NCI-H526 treated with DMSO at 0.1 percent for 48 hours (cell line): ENCODE measurements around the gene PSMG2.
A peak's percentile ranks its signal among the peaks of the same experiment; 100 is the strongest.
"Not testable (repeated sequence)": the region's sequence is repeated elsewhere in the genome, so short reads cannot be mapped to it uniquely, and the experiment has no call there.

Experiments used
- DNase-seq: peaks from one replicate; lab custom pipeline; 2025; lab: John Stamatoyannopoulos, UW

PSMG2 gene

DNA sequence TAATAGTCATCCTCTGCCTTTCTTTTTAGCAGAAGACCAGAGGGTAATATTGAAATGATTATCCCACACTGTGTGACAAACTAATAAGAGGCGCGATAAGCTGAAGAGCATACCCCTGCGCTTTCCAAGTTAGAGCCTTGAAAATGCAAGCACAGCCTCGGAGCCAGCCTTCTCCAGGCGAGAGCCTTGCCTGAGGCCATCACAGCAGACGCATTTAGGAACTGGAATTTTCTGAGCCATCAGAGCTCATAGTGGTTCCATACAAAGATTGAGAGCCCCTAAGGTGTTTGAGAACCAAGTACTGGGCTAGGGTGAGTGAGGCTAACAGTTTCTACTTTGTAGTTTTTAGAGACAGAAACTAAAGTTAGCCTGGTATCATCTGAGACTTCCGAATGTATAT lies 19.9 kb downstream of the PSMG2 start:
- DNase-seq, result no peak

GRCh38 chr18:12726331-12726730 lies 23.5 kb downstream of the PSMG2 start:
- DNase-seq, result no peak

- peak; percentile 15 for DNase-seq
Observed at GRCh38 chr18:12726774-12727550, 24.1 kb downstream of the PSMG2 start.

DNA sequence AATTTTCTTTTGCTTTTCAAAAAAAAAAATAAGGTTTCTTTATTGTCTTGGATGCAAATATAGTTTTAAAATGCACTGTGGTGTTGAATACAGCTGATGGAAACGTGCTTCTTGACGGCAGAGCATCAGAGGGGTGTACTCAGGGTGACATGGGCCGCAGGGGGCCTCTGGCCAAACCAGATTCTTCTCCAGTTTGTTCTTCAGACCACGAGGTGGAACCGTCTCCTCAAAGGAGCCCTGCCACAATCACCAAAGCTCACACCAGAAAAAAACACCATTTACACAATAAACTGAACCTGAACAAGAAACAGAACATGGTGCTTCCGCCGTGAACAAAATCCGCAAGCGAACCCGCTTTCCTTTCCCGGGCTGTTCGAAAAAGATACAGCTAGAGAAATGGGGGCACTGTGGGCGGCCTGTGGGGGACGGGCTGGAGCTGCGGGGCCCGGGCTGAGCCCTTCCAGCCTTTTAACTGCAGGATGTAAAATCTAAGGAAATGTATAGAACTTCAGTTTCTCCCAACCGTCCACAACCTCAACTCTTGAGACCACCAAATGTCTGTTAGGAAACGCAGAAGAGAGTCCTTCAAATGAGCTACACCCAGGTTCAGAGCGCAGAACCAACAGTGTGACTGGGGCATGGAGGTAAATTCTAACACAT lies 34.5 kb downstream of the PSMG2 start:
- DNase-seq, result no peak

- no peak for DNase-seq
Observed at GRCh38 chr18:12741351-12741750, 38.5 kb downstream of the PSMG2 start.

DNA sequence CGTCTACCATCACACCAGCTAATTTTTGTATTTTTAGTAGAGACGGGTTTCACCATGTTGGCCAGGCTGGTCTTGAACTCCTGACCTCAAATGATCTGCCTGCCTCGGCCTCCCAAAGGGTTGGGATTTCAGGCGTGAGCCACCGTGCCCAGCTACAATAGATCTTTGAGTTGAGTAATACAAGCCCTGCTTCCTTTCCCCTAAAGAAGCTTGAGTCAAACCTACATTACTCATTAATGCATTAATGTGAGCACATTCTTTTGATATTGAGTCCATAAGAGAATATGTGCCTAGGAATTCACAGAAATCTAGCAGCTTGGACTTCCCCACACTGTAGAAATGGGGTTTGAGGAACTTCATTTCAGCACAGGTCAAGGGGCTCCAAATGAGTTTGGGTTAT lies 39.6 kb downstream of the PSMG2 start:
- DNase-seq, result no peak

DNA sequence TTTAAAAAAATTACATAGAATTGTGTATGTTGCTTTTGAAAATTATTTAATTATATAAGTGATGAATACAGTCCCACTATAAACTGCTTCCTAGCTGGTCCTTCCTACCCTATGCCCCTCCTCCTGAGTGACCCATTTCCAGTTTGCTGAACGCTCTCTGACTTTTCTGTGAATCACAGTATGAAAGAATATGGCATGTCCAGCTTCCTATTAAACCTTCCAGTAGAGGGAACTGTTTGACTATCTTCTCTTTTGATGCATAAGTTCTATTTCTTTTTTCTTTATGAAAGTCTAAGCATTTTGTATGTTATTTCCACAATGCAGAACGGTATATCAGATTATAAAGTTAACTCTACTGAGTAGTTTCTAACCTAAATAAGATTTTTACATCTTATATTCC lies 41.3 kb downstream of the PSMG2 start:
- DNase-seq, result peak; percentile 21

- peak; percentile 81 for DNase-seq
Observed at GRCh38 chr18:12745095-12745795, 42.4 kb downstream of the PSMG2 start.

- no peak for DNase-seq
Observed at GRCh38 chr18:12747530-12748315, 44.9 kb downstream of the PSMG2 start.

DNA sequence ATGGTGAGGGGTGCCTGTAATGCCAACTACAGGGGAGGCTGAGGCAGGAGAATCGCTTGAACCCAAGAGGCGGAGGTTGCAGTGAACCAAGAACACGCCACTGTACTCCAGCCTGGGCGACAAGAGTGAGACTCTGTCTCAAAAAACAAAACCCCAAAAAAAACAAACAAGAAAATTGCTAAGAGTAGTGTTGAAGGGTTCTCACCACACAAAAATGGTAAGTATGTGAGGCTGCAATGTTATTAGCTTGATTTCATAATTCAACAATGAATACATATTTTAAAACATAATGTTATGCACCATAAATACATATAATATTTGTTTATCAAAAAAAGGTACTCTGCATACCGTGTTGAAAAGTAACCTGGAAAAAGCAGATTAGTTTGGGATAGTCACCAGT lies 45.8 kb downstream of the PSMG2 start:
- no peak for DNase-seq

DNA sequence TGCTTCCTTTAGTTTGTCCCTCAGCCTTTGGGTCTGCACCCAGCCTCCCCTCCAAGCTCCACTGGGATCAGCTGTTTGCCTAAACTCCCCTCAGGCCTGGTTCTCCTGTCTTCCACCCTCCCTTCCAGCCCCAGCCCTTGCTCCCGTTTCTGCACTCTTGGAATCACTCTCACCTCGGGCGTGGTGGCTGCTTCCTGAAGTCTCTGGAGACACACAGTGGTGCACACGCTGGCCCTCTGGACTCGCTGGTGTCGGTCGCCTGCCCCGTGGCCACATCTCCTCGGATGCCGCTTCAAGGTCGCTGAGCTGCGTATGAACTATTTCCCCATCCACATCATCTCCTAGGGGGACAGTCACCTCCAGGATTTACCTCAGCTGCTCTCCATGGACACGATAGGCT lies 46.3 kb downstream of the PSMG2 start:
- no peak for DNase-seq

- DNase-seq, result no peak
Observed at GRCh38 chr18:12750076-12750714, 47.4 kb downstream of the PSMG2 start.

DNA sequence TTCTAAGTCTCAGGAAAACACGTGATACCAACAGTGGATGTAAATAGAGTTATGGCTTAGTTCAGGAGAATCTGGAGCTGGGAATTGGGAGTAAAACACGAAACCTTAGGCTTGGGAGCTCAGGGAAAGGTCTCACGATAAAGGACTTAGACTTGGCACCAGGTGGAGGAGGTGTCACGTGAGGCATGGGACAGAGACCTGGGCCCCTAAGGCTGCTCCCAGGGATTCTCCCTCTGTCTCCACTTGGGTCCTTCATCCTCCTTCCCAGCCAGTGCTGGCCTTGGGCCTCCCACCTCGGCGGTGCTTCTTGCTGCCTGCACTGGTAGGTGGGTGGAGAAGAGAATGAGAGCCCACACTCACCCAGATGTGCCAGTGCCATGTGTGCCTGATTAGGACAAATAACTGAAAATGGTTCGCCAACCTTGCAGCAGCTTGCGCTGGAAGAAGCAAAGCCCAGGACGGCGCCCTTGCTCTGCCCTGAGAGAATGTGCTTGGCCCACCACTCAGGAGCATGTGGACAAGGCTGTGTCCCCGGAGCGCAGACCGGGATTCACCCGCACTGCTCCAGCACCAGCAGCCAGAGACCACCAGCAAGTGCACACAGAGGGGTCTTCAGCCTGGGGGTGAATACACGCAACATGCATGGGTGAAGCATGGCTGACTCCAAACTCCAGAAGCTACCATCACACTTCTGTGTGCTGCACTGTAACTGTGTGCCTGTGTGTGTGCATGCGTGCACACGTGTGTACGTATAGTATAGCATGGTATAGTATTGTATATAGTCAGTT lies 48.1 kb downstream of the PSMG2 start:
- no peak for DNase-seq

DNA sequence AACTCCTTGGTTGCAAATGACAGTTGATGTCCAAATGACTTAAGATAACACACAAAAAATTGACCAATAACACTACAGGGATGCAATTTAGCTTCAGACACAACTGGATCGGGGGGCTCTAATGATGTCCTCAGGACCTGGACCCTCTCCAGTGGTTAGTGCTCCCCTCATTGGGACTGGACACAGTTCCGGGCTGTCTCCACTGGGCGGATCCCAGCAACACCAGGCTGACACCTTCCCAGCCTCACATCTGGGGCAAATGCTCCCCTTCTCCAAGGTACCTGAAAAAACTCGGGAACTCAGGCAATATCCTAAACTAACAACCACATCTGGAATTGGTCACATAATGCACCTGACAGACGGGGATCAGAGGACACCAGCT lies 48.7 kb downstream of the PSMG2 start:
- DNase-seq, result no peak

- DNase-seq, result no peak
Observed at GRCh38 chr18:12751891-12752290, 49.0 kb downstream of the PSMG2 start.

DNA sequence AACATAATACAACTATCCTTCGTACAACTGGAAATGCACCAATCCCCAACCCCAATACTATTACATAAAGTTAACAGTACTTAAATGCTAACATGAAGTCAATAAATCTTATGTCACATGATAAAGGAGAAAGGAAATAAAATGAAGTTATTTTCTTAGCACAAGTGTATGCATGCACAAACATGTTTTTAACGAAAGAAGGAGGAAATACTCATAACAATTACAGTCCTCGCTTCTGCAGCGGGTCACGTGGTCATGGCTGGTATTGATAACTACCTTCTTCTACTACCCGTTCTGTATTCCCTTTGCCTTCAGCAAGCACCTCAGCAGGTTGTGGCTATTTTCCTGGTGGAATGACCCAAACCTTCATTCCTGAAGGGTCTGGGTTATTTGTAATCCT lies 51.7 kb downstream of the PSMG2 start:
- DNase-seq, result no peak

GRCh38 chr18:12755606-12756005 lies 52.8 kb downstream of the PSMG2 start:
- DNase-seq, result not testable (repeated sequence)

DNA sequence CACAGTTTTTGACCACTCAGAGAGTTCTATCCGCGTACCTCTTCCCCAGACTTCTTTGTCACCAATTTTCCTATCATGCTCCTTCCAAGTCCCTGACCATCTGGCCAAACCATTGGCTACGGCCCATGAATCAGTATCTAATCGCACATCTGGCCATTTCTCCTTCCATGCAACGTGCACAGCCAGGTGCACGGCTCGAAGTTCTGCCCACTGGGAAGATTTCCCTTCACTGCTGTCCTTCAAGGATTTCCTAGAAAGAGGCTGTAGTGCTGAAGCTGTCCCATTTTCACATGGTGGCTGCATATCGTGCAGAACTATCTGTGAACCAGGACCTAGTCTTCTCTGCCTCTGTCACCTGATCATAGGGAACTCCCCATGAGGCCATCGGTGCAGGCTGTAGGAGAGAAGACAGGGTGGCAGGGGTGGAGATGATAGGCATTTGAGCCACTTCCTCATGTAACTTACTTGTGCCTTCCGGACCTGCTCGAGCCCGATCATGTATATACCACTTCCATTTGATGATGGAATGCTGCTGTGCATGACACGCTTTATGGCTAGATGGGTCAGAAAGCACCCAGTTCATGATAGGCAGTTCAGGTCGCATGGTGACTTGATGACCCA lies 53.9 kb downstream of the PSMG2 start:
- not testable (repeated sequence) for DNase-seq

GRCh38 chr18:12758566-12758965 lies 55.7 kb downstream of the PSMG2 start:
- not testable (repeated sequence) for DNase-seq

DNA sequence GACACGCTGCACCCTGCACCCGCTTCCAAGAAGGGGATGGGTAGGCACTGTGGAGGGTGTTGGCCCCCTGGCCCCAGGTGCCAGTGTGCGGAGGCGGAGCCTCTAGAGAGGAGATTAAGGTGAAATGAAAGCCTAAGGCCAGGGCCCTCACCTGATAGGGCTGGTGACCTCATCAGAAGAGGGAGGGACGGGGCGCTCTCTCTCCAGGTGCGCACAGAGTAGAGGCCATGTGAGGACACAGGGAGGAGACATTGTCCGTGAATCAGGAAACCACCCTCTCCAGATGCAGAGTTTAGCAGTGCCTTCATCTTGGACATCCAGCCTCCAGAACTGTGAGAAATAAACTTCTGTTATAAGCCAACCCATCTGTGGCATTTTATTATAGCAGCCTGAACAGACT lies 62.3 kb downstream of the PSMG2 start:
- DNase-seq, result peak; percentile 15

DNA sequence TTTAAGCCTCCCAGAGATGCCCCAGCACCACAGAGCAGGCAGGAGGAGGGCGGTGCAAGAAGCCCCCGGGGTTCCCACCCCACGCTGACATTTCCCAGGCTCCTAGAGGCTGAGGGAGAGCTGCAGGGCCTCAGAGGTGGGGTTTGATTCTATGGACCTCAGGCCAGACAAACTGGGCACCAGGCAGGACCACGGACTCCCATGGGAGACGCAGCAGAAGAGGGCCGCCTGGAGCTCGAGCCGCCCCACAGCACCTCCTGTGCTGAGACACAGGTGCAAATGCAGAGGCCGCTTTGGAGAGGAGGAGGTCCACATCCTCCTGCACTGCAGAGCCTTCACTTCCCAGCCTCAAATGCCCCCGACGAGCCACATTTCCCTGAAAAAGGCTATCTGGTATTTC lies 62.7 kb downstream of the PSMG2 start:
- DNase-seq, result no peak
